IPS DF 4.7 (cell line): Measurements from ENCODE around the gene ZCCHC12.
"Not testable (repeated sequence)": the region's sequence is repeated elsewhere in the genome, so short reads cannot be mapped to it uniquely, and the experiment has no call there.

Experiments used
- DNase-seq: peaks from one replicate; pipeline ENCODE4 v3.0.0-alpha.2; 2013; ENCODE audit warnings: low spot score; ENCODE audit errors: extremely low read depth

ZCCHC12 gene

DNA sequence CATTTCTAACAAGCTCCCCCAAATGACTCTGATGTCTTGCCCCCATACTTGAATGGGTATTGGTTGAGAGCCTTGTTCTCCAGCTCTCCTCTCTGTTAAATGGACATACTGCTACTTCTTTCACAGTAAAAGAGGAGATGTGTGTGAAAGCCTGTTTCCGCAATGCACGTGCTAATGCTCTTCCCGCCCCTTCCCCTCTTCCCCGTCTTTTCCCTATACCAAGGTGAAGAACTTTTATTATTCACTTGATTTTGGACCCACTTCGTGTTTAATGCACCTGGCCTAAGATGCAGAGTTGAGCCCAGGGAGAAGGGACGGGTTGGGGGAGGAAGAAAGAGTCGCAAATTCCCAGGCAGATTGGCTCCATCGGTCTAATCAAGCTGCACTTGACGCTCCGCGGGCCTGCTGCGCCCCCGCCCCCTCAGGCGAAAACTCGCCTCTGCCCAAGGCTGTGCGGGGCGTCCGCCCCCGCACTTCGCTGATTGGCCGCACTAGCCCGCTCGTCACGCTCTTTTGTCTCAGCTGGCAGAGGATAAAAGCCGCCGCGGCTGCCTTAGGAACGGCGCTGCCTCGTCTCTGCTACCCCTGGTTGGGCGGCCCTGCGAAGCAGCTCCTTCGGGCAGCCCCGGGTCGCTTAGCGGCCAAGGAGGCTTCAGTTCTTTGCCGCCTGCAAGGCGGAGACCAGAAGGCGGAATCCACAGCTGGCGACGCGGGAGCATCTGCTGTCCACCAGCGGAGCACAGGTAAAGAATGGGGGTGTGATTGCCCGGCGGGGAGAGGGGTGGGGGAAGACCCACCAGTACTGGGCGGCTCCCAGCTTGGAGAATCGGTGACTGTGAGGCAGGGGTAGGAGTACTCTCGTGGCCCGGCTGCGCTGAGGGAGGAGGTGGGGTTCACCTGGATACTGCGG, at the start of gene ZCCHC12:
ZCCHC12 (plus strand) TSS at position 562 of the 910 bp plus-strand sequence. CDS start 1,421 bp downstream, outside the sequence.
- DNase-seq = no peak

DNA sequence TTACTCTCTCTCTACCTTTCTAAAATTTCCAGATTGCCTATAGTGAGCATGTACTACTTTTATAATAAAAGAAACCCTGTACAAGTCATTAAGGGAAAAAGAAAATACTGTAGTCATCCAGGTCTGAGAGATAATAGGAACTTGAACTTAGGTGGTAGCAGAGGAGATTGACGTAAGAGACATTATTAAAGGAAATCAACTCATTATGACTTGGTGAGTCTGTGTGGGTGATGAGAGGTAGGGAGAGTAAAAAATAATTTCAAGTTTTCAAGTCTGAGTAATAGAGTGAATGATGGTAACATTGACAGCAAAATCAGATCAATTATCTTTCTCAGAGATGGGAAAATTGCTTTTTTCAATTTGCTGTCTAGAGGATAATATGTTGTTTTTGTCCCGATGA, 44.0 kb upstream of the ZCCHC12 start:
- no peak for DNase-seq

DNA sequence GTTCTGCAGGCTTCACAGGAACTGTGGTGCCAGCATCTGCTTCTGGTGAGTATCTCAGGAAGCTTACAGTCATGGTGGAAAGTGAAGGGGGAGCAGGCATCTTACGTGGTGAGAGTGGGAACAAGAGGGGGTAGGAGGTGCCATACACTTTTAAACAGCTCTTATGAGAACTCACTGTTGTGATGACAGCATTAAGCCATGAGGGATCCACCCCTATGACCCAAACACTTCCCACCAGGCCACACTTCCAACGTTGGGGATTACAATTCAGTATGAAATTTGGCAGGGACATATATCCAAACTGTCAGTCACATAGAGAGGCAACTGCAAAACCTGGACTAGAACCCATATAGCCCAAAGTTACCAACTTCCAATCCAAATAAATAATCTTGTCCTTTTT, 43.1 kb upstream of the ZCCHC12 start:
- no peak for DNase-seq

DNA sequence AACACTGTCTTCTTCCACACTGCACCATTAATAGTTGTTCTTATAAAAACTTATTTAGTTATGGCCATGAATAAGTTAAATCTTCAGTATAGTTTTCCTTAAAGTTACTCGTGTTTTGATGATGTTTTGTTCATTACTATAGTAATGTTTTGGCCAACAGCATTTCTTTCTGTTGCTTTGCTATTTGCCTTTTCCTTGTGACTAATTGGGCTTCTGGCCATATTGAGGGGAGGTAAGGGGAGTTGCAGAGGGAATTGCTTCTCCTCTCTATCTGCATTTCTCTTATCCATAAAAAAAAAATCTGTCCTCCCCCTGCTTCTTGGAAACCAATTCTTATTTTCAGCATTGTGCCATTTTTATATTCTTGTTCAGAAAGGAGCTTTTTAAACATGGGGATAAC, 42.7 kb upstream of the ZCCHC12 start:
- no peak for DNase-seq

DNA sequence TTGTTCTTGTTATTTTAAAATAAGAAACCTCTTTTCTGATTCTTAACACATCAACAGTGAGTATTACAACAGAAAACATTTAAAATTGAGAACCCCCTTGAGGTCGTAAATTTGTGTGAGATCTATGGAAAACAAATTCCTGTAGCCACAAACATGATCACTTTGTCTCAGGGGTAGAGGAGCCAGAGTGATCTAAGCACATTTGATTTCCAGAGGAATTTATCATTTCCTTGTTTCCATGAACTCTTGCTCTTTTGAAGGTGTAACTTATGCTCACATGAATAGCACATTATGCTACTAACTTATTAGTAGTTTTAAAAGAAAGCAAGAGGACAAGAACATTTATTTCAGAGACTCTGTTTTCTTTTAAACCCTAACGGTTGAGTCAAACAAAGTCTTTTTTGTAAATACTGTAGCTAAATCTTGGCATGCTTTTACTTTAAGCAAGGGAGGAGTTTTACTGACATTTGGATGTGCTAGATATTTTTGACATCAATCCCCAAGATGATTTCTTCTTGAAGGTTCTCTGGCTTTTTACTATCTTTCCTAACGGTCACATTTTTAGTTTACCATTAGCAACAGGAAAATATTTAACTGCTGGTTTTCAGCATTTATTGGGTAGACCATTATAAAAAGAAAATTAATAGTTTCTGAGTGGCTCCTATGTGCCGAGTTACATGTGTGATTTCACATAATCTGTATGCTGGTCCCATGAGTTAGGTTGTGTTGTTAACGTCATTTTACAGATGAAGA, 27.9 kb upstream of the ZCCHC12 start:
- no peak for DNase-seq

DNA sequence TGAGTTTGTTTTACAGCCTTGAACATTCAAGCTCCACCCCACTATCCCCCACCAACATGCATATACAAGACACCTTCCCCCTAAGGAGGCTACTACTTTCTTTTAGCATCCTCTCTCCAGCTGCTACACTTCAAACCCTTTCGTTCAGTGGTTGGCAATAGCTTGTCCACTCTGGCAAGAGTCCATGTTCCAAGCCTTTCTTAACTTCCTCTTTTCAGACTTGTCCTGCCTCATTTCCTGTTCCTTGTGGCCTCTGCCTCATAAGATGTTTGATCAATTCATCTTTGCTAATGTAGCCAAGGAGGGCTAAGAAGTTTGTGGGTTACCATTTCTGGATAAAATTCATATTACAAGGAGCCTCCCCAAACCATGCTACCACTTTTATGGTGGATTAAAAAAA, 20.8 kb upstream of the ZCCHC12 start:
- DNase-seq = no peak

DNA sequence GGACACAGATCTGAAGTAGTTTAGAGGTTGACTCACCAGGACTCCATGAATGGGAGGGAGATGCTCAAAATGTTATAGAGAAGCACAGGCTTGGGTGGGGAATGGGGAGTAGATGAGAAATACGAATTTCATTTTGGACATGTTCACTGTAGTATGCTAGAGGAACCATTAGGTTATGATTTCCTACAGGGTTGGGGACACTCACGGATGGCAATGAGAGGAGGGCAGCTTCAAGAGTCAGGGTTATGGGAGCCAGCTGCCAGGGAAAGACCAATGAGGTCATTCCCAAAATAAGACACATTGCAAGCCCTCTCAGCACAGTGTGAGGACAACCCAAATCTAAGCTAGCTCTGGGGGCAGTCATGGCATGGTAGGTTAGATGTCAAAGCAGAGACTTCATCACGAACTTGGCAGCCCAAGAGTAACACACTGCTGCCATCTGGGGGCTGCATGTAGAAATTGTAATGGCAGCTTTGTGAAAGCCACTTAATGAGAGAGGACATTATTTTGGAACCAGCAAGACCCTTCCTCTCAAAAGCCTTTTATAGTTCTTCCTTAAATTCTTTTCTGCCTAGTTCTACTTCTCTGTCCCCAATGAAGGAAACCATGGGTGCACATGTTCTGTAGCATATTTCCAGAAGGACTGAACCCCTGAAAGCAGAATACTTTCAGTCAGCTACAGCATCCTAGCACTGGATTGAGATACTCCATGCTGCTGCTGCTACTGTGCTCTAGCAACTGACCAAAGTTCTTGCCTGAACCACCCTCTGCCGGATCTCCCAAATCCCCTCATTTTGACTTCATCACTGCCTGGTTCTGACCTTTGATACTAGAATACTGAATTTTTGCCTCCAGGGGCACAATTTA, 16.2 kb upstream of the ZCCHC12 start:
- no peak for DNase-seq

DNA sequence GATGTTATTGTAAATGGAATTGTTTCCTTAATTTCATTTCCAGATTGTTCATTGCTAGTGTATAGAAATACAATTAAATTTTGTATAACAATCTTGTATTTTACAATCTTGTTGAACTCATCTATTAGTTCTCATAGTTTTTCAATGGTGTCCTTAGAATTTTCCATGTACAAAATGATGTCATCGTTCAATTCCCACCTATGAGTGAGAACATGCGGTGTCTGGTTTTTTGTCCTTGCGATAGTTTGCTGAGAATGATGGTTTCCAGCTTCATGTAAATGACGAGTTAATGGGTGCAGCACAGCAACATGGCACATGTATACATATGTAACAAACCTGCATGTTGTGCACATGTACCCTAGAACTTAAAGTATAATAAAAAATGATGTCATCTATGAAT, 6.4 kb upstream of the ZCCHC12 start:
- not testable (repeated sequence) for DNase-seq

DNA sequence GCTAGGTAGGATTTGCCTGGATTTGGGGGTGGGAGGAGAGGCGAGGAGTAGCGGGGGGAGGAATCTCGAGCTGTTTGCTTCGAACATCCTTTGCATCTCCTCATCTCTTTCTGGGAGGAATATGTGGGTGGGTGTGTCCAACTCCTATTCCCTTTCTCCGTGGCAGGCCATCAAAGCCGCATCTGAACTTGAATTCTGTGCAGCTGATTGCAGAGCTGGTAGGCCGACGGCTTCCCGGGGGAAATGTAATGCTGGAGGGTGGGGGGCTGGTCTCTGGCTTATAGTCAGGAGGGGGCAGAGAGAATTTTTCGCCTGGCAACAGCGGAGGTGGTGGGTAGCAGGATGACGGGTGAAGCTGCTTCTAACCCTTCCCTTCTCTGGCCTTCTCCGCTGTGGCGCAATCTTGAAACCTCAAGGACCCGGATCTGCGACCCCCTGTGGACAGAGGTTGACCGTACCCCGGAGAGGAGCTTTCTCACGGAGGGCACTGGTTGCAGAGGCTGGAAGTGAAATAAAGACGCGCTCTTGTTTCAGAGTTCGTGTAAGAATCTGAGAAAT, 628 bp downstream of the ZCCHC12 start:
- no peak for DNase-seq

DNA sequence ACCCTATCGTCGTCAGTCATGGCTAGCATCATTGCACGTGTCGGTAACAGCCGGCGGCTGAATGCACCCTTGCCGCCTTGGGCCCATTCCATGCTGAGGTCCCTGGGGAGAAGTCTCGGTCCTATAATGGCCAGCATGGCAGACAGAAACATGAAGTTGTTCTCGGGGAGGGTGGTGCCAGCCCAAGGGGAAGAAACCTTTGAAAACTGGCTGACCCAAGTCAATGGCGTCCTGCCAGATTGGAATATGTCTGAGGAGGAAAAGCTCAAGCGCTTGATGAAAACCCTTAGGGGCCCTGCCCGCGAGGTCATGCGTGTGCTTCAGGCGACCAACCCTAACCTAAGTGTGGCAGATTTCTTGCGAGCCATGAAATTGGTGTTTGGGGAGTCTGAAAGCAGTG, 1.6 kb downstream of the ZCCHC12 start:
- DNase-seq = no peak

DNA sequence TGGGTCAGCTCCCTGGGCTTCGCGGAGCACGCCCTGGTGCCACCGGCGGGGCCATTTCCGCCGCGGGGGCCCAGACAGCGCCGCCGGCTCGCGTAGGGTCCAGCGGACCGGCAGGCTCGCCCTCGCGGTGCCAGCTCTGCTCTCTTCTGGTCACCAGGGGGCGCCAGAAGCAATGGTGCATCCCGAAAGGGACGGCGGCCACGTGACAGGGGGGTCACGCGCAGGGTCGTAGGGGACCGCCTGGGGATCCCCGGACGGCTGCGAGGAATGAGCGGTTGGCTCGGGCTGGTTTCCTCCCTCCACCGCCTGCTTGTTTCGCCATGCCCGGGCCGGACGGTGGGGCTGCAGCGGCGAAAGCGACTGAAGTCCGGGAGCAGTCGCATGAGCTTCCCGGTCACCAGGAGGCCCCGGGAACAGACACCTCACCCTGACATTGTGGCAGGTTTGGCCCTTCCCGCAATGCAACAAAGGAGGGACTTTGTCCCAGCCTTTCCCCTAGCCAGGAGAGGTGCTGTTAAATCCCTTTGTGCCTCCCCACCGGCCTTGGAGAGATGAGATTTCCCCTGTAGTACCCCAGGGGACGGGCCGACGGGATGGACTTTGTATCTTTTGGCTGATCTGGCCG, 15.8 kb downstream of the ZCCHC12 start:
- DNase-seq = no peak

DNA sequence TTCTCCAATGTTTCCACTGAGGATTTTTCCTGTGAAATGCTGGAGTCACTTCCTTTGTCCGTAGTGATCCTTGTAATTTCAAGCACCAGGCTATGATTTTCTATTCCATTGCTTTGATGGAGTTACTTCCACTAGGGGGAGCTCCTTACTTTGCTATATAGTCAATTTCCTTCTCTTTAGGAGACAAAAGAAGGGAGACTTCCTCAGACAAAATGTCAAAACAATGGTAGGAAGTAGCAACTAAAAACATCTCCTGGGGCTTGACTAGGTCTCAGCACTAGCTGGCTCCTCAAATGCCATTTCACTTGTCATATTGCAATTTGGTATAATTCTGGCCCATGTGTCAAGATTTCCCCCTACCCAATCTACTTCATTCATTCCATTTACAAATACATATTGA, 24.1 kb downstream of the ZCCHC12 start:
- DNase-seq = no peak

DNA sequence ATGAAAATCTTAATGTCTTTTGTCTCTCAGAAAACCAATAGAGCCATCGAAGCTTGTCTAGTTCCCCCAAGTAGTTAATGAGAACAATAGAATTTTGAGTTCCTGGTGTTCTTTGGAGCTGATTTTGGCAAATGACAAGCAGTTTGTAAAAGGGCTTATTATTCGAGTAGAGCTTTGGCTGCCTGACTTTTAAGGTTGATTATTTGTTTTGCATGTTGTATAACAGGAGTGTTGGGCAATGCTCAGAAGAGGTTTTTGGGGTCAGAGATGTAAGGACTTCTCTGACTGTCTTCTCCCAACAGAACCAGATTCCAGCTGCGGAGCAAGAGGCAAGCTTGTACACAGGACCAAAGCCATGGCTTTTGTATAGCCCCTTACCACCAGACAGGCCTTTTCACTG, 30.0 kb downstream of the ZCCHC12 start:
- no peak for DNase-seq

DNA sequence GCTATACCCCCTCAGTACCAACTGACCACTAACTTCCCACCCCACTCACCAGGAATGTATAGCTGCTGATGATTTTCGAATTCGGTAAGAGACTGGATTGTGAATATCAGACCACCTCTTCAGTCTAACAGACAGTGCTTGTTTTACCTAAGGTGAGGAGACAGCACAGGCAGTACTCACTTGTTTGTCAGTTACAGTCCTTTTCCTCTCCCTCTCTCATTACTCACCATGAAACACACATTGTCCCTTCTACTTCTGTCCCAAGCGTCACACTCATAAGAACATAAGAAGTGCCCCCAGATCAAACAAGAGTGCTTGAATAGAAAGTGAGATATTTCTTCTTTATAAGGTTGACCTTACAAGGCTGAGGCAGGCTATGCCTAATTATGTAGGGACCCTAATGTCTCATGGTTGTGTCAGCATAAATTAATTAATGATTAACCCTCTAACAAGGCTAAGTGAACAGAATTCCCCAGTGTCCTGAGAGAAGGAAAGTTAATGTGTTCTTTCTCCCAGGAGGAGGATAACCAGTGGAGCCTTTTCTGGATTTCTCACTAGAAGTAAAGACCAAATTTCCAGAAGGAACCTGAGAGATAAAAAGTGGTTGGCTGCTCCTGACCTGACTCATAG, 32.2 kb downstream of the ZCCHC12 start:
- DNase-seq = no peak

DNA sequence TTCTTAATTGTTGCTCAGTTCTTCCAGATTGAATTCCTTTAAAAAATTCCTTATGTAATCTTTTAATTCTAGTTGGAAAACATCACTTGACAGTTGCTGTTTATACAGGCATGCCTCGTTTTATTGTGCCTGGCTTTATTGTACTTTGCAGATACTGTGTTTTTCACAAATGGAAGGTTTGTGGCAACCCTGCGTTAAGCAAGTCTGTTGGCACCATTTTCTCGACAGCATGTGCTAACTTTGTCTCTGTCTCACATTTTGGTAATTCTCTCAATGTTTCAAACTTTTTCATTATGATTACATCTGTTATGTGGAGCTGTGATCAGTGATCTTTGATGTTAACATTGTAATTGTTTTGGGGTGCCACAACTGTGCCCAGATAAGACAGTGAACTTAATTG, 33.4 kb downstream of the ZCCHC12 start:
- no peak for DNase-seq

DNA sequence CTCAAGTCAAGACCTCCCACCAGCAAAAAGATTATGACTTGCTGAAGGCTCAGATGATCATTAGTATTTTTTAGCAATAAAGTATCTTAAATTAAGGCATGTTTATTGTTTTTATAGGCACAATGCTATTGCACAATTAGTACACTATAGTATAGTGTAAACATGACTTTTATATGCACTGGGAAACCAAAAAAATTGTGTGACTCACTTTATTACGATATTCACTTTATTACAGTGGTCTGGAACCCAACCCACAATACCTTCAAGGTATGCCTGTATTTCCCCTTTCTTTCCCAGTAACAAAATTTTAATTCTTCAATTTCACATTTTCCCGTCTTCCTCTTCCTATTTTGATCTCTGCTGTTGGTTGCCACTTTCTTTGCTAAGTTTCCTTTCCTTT, 37.7 kb downstream of the ZCCHC12 start:
- DNase-seq = no peak

DNA sequence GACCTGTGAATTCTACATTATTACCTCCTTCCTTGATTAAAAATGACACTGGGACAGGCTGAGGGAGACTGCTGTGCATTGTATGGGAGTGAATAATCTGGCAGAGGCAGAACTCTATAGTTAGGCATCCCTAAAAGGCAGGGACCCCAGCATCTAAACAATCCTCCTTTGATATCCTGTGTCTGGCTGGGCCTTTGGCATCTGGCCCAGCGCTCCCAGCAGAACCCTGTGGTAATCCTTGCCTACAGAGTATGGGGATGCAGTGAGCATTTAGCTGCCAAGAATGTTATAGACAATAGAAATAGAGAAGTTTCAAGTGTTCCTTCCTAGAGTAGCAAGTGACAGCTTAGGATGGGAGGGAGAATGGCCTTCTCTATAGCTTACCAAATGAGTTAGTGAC, 38.5 kb downstream of the ZCCHC12 start:
- DNase-seq = no peak

DNA sequence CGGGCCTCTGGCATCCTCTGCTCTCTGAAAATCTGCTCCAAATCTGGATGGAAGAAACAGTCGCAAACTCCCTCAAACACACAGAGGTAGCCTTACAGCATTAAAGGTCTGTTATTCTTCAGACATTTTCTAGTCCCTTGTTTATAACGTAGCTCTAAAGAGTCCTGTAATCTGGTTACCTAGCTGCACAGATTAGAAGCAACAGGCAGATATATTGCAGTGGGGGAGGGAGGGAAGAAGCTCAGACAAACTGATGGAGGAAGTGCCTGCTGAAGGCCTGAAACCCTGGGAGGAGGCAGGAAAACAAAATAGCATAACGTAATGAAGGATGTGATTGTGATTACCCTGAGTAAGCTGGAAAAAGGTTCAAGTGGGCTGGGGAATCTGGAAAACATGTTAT, 39.4 kb downstream of the ZCCHC12 start:
- no peak for DNase-seq

DNA sequence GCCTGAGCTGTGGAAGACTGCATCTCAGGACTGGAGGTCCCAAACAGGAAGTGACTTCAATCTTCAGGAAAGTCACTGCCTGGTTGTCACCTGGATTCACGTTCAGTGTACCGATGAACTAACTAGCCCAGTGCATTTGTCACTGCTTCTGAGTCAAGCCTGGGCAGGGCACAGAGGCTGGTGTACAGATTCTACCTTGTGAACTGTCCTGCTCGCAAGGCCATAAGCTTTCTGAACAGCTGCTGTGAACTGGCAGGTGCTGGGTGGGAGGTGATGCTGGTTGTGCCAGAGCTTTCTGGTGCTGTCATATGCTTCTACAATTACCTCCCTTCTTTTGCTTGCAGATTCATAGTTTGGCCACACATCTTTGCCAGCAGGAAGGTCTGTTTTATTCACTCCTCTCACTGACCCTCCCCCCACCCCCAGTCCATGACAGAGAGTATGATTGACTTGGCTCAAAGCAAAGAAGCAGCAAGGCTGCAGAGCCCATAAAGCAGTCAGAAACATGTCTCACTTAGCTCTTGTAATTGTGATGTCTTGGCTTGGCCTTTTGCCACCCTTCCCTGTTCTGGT, 40.5 kb downstream of the ZCCHC12 start:
- no peak for DNase-seq

DNA sequence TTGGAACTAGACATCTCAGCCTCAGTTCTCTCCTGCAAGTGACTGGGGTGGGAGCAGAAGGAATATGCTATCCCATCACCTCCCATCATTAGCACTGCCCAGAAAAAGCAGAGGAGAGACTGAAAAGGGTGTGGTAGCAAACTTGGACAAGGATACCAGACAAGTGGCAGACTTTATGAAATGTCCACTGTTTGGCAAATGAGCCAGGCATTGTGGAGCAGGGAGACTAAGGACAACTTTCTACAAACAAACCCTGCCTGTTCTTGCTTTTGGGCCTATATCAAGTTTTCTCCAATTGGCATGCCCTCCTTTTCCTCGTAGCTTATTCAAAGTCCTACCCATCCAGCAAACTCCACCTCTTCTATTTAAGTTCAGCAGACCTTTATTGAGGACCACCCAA, 41.6 kb downstream of the ZCCHC12 start:
- DNase-seq = no peak
